ENCODE measurements around the gene HEXIM1.

Gene HEXIM1, protein sequence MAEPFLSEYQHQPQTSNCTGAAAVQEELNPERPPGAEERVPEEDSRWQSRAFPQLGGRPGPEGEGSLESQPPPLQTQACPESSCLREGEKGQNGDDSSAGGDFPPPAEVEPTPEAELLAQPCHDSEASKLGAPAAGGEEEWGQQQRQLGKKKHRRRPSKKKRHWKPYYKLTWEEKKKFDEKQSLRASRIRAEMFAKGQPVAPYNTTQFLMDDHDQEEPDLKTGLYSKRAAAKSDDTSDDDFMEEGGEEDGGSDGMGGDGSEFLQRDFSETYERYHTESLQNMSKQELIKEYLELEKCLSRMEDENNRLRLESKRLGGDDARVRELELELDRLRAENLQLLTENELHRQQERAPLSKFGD

DNA sequence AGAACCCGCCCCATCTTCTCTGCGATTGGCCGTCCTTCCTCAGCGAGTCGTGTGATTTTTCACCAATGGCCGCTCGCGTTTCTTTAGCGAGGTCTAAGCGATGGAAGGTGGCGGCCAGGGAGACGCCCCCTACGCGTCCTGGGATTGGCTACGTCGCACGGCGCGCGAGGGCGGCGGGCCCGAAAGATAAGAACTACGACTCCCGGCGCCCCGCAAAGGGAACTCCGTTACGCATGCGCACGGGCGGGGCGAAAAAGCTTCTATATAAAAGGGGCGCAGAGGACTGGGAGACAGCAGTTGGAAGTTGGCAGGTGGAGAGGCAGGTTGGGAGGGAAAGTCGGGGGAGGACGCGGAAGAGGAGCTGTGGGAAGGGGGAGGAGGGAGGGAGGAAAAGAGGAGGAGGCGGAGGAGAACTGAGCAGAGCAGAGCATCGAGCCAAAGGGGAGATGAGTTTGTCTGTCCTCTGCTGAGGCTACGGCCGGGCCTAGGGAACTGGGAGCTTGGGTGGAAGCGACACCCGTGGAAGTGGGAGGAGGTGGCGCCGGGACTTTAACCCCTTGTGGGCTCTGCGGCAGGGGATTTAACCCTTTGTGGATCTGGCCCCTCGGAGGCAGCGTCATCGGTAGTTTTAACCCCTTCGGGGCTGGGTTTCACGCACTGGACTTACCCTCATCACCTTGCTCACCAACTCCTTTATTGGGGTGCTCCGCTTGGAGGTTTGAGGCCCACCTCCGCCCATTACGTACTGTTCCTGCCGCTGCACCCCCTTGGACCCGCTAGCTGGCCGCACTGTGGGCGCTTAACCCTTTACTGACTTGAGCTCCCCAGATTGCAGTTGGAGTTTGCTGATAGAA, at the start of gene HEXIM1:
Gene HEXIM1 (plus strand): TSS at position 293 of the 854 bp plus-strand sequence. CDS start 716 bp downstream, outside the sequence.
- peak; percentile 95 for DNase-seq (ENCODE audit: low read depth, low spot score)

DNA sequence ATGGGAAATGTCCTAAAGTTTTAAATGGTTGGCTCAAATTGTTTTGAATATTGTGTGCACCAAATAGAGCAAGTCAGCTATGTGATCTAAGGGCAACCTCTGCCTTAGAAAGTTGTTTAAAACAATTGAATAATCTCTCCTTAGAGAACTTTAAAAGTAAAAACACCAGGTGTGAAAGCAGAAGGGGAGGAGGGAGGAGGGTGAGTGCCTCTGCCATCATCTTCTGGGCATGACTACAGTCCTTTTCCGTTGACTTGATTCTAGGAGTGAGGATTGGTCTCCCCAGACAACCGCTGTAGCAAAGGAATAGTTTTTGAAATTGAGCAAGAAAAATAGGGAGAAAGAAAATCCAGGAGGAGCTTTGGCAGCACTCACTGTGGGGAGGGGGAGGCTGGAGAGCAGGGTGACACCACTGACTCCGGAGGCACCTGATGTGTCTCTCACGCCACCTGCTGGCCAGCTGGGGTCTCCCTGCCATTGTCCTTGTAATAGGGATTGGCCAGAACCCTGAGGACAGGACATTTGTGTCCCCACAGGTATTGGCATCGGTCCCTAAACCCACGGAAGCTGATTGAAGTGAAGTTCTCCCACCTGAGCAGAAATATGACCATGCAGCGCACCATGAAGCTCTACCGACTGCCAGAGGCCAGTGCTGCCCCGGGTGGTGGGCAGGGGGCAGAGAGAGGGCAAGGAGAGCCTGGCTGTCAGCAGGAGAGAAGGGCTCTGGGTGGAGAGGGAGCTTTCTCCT, 49.2 kb upstream of the HEXIM1 start:
- peak; percentile 50 for DNase-seq (ENCODE audit: low read depth, low spot score)

DNA sequence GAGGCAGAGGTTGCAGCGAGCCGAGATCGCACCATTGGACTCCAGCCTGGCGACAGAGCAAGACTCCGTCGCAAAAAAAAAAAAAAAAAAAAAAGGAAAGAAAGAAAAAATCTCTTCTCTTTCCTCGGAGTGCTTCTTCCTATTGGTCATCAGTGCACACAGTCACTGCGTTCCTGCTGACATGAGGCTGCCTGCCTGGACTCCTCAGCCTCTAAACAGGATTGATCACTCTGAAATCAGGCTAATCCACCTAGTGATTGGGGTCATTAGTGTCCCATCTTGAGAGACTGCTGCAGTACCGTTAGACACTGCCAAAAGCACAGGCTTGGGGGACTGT, 46.8 kb upstream of the HEXIM1 start:
- no peak for DNase-seq (ENCODE audit: low read depth, low spot score)

DNA sequence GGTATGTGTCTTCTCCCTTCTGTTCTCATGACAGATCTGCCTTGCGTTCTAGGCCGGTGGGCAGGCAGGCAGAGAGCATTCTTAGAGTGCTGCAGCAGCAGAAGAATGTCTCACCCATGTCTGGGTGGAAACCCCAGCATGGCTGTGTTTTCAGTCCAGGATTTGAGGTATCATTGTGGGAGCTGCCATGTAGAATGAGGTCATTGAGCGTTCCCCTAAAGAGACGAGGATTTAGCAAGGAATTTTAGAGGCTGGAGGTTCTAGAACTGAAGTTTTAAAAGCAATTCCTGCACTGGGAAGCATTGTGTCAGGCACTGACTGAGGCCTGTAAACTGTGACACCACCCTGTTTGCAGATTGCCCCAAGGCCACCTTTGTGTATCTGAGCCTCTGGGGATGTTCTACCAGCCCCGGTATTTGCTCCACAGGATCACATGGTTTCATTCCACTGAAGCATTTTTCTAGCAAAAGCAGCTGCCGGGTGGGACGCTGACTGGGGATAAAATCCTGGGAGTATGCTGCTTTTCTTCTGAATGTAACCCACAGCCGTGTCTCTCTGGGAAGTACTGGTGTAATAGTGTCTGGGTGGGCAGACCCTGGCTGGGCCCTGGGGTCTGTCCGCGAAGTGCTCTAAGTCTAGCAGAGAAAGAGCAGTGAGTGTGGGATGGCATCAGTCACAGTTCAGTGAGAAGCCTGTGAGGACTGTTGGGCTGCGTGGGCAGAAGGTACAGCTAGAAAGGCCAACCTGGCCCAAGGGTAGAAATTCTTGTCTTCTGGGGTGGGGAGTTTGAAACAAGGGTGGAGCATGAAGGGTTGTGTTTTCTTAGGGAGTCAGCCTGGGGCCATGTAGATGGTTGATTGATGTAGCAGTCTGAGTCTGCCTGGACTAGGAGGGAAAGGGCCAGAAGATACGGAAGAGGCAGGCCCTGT, 46.1 kb upstream of the HEXIM1 start:
- DNase-seq (ENCODE audit: low read depth, low spot score), result no peak

DNA sequence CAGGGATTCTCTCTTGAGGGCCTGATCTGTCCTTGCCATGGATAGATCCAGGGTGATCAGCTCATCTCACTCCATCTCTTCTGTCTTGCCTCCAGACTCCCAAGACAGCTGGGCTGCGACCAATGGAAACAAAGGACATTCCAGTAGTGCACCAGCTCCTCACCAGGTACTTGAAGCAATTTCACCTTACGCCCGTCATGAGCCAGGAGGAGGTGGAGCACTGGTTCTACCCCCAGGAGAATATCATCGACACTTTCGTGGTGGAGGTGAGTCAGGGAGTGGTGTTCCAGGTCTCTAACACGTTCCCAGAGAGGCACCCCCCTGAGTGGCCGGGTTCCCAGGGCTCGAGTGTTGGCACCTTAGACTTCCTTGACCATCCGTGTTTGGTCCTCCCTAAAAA, 45.4 kb upstream of the HEXIM1 start:
- no peak for DNase-seq (ENCODE audit: low read depth, low spot score)

DNA sequence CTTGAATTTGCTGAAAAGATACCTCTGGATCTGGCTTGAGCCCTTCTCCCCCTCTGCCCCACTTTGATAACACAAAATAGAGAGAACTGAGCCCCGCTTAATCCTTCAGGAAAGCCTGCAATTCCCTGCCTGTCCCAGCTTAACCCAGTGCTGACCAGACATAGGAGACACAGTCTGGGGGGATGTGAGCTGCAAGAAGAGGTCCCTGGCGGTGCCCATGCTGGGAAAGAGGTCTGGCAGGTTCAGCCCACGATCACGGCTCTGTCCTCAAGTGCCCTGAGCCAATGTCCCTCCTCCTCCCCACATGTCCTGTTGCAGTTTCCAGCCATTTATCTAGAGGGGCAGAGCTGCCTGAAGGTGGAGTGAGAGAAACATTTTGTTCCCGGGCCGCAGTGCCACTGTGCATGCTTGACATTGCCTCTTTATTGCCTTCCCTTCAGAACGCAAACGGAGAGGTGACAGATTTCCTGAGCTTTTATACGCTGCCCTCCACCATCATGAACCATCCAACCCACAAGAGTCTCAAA, 44.9 kb upstream of the HEXIM1 start:
- no peak for DNase-seq (ENCODE audit: low read depth, low spot score)

DNA sequence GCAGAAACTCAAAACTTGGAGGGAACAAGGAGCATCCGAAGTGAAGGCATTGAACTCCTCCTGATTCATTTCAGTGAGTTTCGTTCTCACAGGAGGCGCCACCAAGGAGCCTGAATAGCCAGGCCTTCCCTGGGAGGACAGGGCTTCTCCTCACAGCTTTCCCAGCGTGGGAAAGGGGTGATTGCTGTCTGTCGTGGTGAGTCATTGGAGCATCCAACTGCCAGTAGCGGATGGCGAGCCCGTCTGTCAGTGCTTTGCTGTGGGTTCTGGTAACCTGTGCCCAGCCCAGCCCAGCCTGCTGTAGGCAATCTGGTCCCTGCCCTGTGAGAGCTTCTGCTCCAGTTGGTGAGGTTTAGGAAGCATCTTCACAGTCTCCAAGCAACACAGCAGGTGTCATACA, 44.2 kb upstream of the HEXIM1 start:
- no peak for DNase-seq (ENCODE audit: low read depth, low spot score)

DNA sequence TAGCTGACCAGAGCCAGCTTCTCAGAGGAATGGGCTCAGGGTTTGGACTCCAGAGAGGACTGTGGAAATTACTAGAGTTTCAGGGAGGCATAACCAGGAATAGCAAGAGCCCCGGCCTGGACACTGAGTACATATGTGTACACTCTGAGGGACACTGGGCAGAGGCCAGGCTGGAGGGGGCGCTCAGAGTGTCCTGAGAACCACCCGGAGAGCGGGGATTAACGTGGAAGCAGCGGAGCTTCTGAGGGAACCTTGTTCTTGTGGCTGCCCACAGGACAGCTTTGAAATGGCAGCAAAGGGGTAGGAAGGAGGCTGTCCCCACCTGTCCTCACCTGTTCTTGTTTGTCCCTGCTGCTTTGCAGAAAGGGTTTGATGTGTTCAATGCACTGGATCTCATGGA, 43.8 kb upstream of the HEXIM1 start:
- DNase-seq (ENCODE audit: low read depth, low spot score), result no peak

DNA sequence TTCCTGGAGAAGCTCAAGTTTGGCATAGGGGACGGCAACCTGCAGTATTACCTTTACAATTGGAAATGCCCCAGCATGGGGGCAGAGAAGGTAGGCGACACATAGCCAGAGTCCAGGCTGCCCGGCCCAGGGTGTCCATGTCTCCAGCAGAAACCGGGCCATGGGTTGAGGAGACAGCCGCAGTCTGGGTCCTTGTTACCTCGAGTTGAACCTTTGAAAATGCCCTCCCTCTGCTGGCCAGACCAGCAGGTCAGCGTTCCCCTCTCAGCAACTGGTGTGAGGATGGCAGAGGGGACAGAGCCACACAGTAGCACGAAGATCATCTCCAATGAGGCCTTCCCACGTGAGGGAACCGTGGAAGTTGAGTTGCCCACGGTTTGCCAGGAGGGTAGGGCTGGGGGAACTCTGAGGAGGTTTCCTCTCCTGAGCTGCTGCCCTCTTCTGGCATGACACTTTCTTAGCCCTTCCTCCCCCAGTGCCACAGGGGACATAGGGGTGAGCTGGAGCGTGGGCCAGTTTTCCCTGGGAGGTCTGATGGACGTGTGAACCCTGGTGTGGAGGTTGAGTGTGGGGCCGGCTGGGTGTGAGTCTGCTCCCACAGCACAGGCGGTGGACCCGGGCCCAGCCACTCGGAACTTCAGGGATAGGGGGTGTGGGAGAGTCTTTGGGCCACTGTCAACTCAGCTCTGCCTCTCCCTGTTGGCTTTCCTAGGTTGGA, 43.2 kb upstream of the HEXIM1 start:
- no peak for DNase-seq (ENCODE audit: low read depth, low spot score)

DNA sequence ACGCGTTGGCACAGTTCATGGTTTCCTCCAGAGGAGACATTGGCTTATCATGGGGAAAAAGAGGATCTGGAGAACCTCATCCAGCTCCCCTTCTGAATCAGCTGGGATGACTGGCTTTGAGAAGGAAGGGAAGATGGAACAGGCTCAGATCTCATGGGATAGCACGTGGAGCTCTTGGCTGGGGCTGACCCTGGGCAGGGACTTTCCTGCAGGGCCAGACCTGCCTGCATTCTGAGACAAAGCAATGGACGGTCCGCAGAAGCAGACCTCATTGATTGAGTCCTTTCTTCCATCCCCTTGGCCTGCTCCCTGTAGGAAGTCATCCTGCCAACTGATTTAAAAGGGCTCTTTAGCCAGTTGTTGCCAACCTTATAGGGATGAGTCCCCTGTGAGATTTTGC, 42.2 kb upstream of the HEXIM1 start:
- DNase-seq (ENCODE audit: low read depth, low spot score), result no peak

DNA sequence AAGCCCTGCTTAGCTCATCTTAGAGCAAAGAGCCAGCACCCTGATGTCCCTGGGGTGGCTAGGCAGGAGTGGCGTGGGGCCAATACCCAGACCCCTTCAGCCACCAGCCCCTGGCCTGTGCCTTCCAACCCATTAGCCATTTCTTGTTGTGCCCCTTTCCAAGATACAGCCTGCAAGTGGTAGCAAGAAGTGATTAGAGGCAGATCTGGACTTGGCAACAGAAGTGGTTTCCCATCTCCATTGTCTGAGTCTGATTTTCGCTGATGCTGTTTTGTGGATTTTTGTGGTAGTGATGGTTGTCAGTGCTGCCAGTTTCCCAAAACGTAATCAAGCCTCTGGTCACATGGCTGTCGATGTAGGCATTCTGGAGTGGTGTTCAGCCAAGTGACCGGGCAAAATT, 41.7 kb upstream of the HEXIM1 start:
- no peak for DNase-seq (ENCODE audit: low read depth, low spot score)

DNA sequence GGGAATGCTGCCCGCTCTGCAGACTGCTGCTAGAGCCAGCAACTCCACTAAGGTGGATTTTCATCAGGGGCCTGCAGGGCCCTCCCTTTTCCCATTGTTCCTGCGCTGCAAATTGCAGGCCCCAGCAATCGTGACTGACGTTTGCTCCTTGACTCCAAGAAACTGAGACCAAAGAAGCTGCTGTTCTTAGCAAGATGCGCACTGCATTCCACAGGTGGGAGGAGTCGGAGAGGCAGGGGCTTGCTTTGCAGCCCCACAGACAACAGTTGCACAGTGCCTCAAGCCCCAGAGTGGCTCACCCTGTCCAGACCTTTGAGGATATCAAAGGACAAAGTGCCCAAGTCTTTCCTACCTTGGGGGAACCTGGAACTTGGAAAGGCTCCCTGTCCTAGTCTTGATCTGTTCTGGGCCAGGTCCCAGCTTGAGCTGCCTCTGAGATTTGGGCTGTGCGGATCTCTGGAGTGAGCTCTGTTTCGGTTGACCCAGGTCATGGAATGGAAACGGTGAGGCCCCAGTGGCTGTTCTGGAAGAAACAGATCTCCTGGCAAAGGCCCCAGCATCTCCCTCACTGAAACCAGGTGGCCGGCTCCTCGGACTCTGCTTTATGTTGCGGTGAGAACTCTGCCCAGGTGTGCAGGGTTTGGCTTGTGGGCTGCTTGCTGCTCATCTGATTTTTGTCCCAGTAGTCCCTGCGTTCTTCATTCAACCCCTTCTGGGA, 40.8 kb upstream of the HEXIM1 start:
- DNase-seq (ENCODE audit: low read depth, low spot score), result no peak

DNA sequence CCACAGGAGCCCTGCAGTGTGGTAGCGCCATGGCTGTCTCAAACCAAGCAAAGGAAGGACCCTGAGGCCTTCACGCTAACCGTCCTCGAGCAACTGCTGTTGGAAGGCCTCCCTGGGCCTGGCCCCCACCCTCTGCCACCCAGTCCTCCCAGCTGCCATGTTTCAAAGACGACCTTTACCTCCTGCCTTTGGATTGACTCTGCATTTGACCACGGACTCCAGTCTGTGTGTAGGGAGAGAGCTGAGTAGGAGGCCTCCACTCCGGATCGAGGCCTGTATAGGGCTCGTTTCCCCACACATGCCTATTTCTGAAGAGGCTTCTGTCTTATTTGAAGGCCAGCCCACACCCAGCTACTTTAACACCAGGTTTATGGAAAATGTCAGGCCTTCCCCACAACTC, 40.2 kb upstream of the HEXIM1 start:
- no peak for DNase-seq (ENCODE audit: low read depth, low spot score)

DNA sequence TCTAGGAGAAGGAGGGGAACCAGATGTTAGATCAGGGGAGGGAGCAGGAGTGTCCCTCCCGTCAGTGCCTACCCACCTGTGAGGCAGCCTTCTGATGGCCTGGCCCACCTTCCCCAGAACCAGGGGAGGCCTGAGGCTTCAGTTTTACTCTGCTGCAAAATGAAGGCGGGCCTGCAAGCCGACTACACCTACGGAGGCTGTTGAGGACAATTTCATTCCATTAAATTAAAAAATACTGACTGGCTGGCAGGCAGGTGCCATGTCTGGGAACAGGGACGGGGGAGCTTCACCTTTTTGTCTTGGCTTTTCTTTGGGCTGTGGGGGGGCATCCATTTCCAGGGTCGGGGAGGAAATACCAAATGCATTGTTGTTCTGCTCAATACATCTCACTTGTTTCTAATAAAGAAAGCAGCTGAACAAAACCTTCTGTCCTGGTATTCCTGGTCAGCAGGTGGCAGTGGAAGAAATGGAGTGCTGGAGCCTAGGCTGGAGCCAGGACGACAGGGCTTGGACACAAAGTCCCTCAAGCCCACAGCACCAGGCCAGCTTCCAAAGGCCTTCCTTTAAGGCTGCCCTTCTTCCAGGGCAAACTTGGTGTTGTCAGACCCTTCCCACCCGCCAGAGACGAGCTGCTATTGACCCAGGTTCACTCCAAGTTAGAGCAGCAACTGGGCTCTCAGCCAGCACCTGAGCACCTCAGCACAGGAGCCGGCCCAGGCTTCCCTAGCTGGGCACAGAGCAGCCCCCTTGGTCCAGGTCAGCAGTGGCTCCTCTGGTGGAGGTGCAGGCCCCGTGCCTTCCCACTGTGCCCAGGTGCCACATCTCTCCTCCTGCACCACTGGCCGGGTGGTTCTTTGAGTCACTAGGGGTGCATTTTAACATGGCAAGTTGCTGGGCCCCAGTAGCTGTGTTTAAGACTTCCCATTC, 39.4 kb upstream of the HEXIM1 start:
- no peak for DNase-seq (ENCODE audit: low read depth, low spot score)

DNA sequence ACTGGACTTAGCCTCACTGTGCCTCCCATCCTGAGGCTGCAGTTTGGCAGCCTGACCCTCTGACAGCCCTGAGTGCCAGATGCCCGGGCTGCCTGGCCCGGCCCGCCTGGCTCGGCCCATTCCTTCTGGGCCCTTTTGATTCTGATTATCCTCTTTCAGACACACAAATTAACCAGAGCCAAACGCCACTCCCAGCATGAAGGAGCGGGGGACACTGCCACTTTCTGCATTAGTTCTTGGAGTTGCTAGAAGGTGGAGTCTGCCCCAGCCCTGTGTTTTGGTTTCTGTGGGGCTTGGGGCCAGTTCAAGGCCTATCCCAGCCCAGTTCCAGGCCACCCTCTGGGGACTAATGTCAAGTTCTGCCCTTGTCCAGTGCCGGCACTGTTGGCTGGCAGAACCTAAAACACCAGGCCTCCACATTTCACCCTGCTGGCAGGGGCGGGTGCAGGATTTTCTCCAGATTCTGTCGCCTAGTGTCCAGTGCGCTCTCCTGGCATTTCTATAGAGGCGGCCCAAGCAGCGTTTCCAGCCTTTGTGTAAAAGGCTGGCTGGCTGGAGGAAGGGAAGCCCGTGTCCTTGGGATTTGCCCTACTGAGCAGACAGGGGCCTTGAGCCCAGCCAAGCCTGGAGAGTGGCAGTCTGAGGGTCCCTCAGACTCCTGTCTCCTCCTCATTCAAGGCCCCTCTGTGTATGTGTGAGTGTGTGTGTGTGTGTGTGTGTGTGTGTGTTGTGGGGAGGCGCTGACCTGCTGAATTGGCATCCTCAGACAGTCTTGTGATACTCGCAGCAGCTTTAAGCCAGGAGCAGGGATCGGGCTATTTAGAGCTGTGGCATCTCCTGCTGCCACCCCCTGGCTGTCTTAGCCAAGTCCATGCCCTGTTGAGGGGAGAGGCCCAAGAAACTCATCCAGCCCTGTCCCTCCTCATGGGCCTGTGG, 37.3 kb upstream of the HEXIM1 start:
- DNase-seq (ENCODE audit: low read depth, low spot score), result no peak

DNA sequence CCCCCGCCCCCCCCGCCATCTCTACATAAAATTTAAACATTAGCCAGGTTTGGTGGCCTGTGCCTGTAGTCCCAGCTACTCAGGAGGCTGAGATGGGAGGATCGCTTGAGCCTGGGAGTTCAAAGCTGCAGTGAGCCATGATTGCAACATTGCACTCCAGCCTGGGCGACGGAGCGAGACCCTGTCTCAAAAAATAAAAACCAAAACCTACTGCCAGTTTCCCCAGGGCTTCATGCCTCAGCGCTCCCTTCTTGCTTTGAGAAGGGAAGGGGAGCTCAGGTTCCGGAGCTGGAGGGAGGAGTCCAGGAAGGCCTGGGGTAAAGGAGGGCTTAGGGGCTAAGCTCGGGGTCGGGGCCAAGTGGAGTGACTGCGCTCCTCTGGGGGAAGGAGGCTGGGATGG, 36.4 kb upstream of the HEXIM1 start:
- DNase-seq (ENCODE audit: low read depth, low spot score), result no peak

Data from activated naive CD8-positive, alpha-beta T cell treated with anti-CD3 and anti-CD28 coated beads, Interleukin-2, amount 50 U/mL, for 16 hours (primary cell).